Stimulated activated CD8-positive, alpha-beta memory T cell treated with anti-CD3 and anti-CD28 coated beads, Interleukin-4, amount 100 ng/mL, for 1 hour (primary cell): ENCODE data around the gene ARHGEF40.

Experiments used
- DNase-seq, 2 donors: peaks; one replicate each; pipeline ENCODE4 v3.0.0-alpha.2; 2020; ENCODE audit warnings: low read depth in 2 of 2, low spot score in 1 of 2

Gene ARHGEF40

GRCh38 chr14:21059842-21060613 lies 10.1 kb upstream of the ARHGEF40 start:
- no peak for DNase-seq

- no peak for DNase-seq
Measured at GRCh38 chr14:21060614-21061346, 9.3 kb upstream of the ARHGEF40 start.

GRCh38 chr14:21061347-21061668 lies 8.8 kb upstream of the ARHGEF40 start:
- no peak for DNase-seq

- no peak for DNase-seq
Measured at GRCh38 chr14:21063479-21063878, 6.6 kb upstream of the ARHGEF40 start.

- DNase-seq = no peak
Measured at GRCh38 chr14:21066882-21067502, 3.1 kb upstream of the ARHGEF40 start.

- no peak for DNase-seq
Measured at GRCh38 chr14:21068521-21069387, 1.4 kb upstream of the ARHGEF40 start.

GRCh38 chr14:21069388-21070082 lies 569 bp upstream of the ARHGEF40 start:
- DNase-seq = no peak

- DNase-seq = no peak
Measured at GRCh38 chr14:21070610-21071224, 613 bp downstream of the ARHGEF40 start.

- DNase-seq = no peak
Measured at GRCh38 chr14:21071225-21072030, 1.3 kb downstream of the ARHGEF40 start.

GRCh38 chr14:21072031-21072473 lies 1.9 kb downstream of the ARHGEF40 start:
- DNase-seq = no peak

- no peak for DNase-seq
Measured at GRCh38 chr14:21072781-21073339, 2.8 kb downstream of the ARHGEF40 start.

GRCh38 chr14:21073921-21074320 lies 3.8 kb downstream of the ARHGEF40 start:
- DNase-seq = no peak

- DNase-seq = no peak
Measured at GRCh38 chr14:21074398-21075272, 4.5 kb downstream of the ARHGEF40 start.

- no peak for DNase-seq
Measured at GRCh38 chr14:21075719-21076437, 5.8 kb downstream of the ARHGEF40 start.

GRCh38 chr14:21077672-21078071 lies 7.6 kb downstream of the ARHGEF40 start:
- DNase-seq = no peak

GRCh38 chr14:21078287-21078686 lies 8.2 kb downstream of the ARHGEF40 start:
- no peak for DNase-seq

GRCh38 chr14:21078726-21079125 lies 8.6 kb downstream of the ARHGEF40 start:
- no peak for DNase-seq
